Activated CD4-positive, alpha-beta T cell treated with anti-CD3 and anti-CD28 coated beads for 4 hours (primary cell): ENCODE measurements around the gene HELLS.
"Not testable (repeated sequence)": the region's sequence is repeated elsewhere in the genome, so short reads cannot be mapped to it uniquely, and the experiment has no call there.

Experiments used
- DNase-seq, 2 donors: peaks; one replicate each; pipeline ENCODE4 v3.0.0-alpha.2; 2020

HELLS gene

GRCh38 chr10:94614558-94614957, 69.0 kb downstream of the HELLS start:
- no peak for DNase-seq

- no peak for DNase-seq
Measured at GRCh38 chr10:94617389-94617944, 71.9 kb downstream of the HELLS start.

- no peak for DNase-seq
Measured at GRCh38 chr10:94622666-94623205, 77.1 kb downstream of the HELLS start.

GRCh38 chr10:94623572-94623971, 78.0 kb downstream of the HELLS start:
- DNase-seq, result no peak

GRCh38 chr10:94626476-94626875, 80.9 kb downstream of the HELLS start:
- DNase-seq, result no peak

- no peak for DNase-seq
Measured at GRCh38 chr10:94627511-94627910, 81.9 kb downstream of the HELLS start.

- DNase-seq, result no peak
Measured at GRCh38 chr10:94630017-94630688, 84.6 kb downstream of the HELLS start.

GRCh38 chr10:94631077-94631875, 85.7 kb downstream of the HELLS start:
- DNase-seq, result no peak

- DNase-seq, result no peak
Measured at GRCh38 chr10:94632954-94633353, 87.4 kb downstream of the HELLS start.

- not testable (repeated sequence) for DNase-seq
Measured at GRCh38 chr10:94638097-94638496, 92.5 kb downstream of the HELLS start.

- no peak for DNase-seq
Measured at GRCh38 chr10:94639902-94640301, 94.3 kb downstream of the HELLS start.

- no peak for DNase-seq
Measured at GRCh38 chr10:94640562-94640961, 95.0 kb downstream of the HELLS start.

- DNase-seq, result no peak
Measured at GRCh38 chr10:94641480-94641879, 95.9 kb downstream of the HELLS start.

- DNase-seq, result no peak
Measured at GRCh38 chr10:94644352-94644751, 98.8 kb downstream of the HELLS start.

- no peak for DNase-seq
Measured at GRCh38 chr10:94645285-94645684, 99.7 kb downstream of the HELLS start.
